Calu3 (cell line): ENCODE measurements around the gene MRPL41. TPM values are rescaled to one million over a fixed set of nuclear protein-coding genes. Genes with fewer than 3 reads are reported as not detected.
A peak's percentile ranks its signal among the peaks of the same experiment; 100 is the strongest.

Experiments used
- BruUV-seq: library from RNA; stranded (reverse); fragments of 400-500 nt; replicated peaks from 2 replicates; lab custom pipeline; 2021; lab: Mats Ljungman, UMichigan
- CTCF ChIA-PET: fragments of 300-600 bp; sonication (Branson Sonifier 250); formaldehyde crosslinking; loops from one replicate; lab custom pipeline; 2022; ENCODE audit warnings: antibody characterized with exemption; lab: Charles Lee
- DNase-seq: peaks from one replicate; pipeline ENCODE4 v3.0.0; 2022
- H3K27ac Mint-ChIP-seq: one replicate; pipeline ENCODE4 v1.8.0; 2022; ENCODE audit warnings: mixed read lengths; ENCODE audit not compliant: unreplicated experiment
- H3K27me3 Mint-ChIP-seq: one replicate; pipeline ENCODE4 v1.8.0; 2022; ENCODE audit warnings: mixed read lengths; ENCODE audit not compliant: unreplicated experiment
- H3K36me3 Mint-ChIP-seq: one replicate; pipeline ENCODE4 v1.8.0; 2022; ENCODE audit warnings: mild to moderate bottlenecking, moderate library complexity, mixed read lengths; ENCODE audit not compliant: insufficient read depth, unreplicated experiment
- H3K4me1 Mint-ChIP-seq: one replicate; pipeline ENCODE4 v1.8.0; 2022; ENCODE audit warnings: mild to moderate bottlenecking, low read depth, mixed read lengths; ENCODE audit not compliant: unreplicated experiment
- H3K4me3 Mint-ChIP-seq: one replicate; pipeline ENCODE4 v1.8.0; 2022; ENCODE audit warnings: mild to moderate bottlenecking, low read depth, moderate library complexity, mixed read lengths; ENCODE audit not compliant: unreplicated experiment
- H3K9me3 Mint-ChIP-seq: one replicate; pipeline ENCODE4 v1.8.0; 2022; ENCODE audit warnings: low read depth, mixed read lengths; ENCODE audit not compliant: unreplicated experiment
- intact Hi-C: fragments of 100-400 bp; cut with micrococcal nuclease; formaldehyde crosslinking; loops from one replicate; pipeline ENCODE4 v1.10.0; 2022; ENCODE audit not compliant: unreplicated experiment
- total RNA-seq: library from RNA; stranded (reverse); gene quantifications from 2 replicates; pipeline ENCODE4 v1.2.3, GENCODE V29; 2022
- TF ChIP-seq, protein P1 (sequence below): fragments of 200-600 bp; IDR thresholded peaks from one replicate; pipeline ENCODE4 v1.8.0; 2022; ENCODE audit warnings: antibody characterized with exemption; ENCODE audit not compliant: unreplicated experiment

Gene MRPL41
- total RNA-seq, 1 experiment from 2014 or later, result 27.6 TPM

GRCh38 chr9:137583957-137584356, 32.3 kb downstream of the MRPL41 start:
- Mint-ChIP-seq H3K4me1 (peaks cover 7% of the 10 kb centered on the region), H3K9me3 (no peaks in the 10 kb centered on the region), H3K27me3 (no peaks in the 10 kb centered on the region), H3K4me3 (no peak overlapping the region), H3K36me3 (peaks cover 33% of the 10 kb centered on the region), H3K27ac (no peak overlapping the region)
- CTCF ChIA-PET, result no interaction called here
- BruUV-seq, result no TSS peak
- DNase-seq, result no peak
- TF ChIP-seq, protein P1, sequence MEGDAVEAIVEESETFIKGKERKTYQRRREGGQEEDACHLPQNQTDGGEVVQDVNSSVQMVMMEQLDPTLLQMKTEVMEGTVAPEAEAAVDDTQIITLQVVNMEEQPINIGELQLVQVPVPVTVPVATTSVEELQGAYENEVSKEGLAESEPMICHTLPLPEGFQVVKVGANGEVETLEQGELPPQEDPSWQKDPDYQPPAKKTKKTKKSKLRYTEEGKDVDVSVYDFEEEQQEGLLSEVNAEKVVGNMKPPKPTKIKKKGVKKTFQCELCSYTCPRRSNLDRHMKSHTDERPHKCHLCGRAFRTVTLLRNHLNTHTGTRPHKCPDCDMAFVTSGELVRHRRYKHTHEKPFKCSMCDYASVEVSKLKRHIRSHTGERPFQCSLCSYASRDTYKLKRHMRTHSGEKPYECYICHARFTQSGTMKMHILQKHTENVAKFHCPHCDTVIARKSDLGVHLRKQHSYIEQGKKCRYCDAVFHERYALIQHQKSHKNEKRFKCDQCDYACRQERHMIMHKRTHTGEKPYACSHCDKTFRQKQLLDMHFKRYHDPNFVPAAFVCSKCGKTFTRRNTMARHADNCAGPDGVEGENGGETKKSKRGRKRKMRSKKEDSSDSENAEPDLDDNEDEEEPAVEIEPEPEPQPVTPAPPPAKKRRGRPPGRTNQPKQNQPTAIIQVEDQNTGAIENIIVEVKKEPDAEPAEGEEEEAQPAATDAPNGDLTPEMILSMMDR, result no peak
- intact Hi-C loops, result no loop called here

DNA sequence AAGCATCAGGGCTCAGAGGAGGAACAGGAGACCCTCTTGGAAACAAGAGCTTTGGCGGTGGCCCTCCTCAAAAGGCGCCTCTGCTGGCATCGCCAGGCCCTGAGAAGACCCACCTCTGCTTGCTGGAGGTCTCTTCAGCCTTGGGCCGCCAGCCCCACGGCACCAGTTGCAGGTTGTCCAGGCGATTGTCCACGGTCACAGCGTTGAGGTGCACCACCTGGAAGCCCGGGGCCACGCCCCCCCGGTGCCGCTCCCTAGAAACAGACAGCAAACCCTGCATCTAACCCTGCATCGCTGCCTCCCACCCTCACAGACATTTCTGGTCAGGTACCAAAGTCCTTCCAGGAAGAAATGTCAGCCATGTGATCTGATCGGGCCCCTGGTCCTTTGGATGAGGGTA, 35.2 kb downstream of the MRPL41 start:
- intact Hi-C loops, result no loop called here

GRCh38 chr9:137588311-137588710, 36.6 kb downstream of the MRPL41 start:
- CTCF ChIA-PET, result interaction anchor here (0.9 to 1.1 kb wide), 2 partner anchors 10 to 53 kb away, joined by 3 read pairs; no protein-coding TSS in a partner anchor
- intact Hi-C loops, result no loop called here
- peaks cover 7% of the 10 kb centered on the region for H3K4me1 Mint-ChIP-seq
- BruUV-seq, result no TSS peak
- TF ChIP-seq, protein P1, result no peak
- no peak for DNase-seq
- no peaks in the 10 kb centered on the region for H3K9me3 Mint-ChIP-seq
- no peaks in the 10 kb centered on the region for H3K27me3 Mint-ChIP-seq
- peak overlapping the region; percentile 10 for H3K4me3 Mint-ChIP-seq
- H3K36me3 Mint-ChIP-seq, result peaks cover 40% of the 10 kb centered on the region
- no peak overlapping the region for H3K27ac Mint-ChIP-seq

More for the DNA sequence above, 35.2 kb downstream of the MRPL41 start:
- Mint-ChIP-seq H3K4me3 (no peak overlapping the region), H3K27ac (no peak overlapping the region), H3K9me3 (no peaks in the 10 kb centered on the region), H3K27me3 (no peaks in the 10 kb centered on the region), H3K36me3 (peaks cover 42% of the 10 kb centered on the region), H3K4me1 (peaks cover 7% of the 10 kb centered on the region)
- DNase-seq, result no peak
- TF ChIP-seq, protein P1, result no peak
- BruUV-seq, result no TSS peak
- CTCF ChIA-PET, result no interaction called here

DNA sequence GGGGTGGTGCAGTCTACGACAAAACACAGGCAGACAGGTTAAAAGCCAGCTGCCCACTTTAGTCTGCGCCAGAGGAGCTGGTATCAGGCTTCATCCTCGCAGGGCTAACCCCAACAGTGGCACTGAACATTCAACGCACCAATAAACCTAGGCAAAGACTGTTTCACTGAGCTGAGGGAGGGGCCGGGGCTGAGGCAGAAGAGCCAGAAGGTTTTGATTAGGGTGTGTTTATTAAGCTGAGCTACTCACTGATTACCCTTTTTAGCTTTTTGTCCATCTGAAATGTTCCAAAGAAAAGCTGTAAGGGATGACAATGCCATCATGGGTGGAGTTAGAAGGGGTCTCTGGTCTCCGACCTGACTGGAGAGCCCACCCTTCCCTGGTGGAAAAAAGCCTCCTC, 37.2 kb downstream of the MRPL41 start:
- Mint-ChIP-seq H3K4me3 (peak overlapping the region; percentile 70), H3K27ac (no peak overlapping the region), H3K9me3 (no peaks in the 10 kb centered on the region), H3K36me3 (peaks cover 38% of the 10 kb centered on the region), H3K27me3 (no peaks in the 10 kb centered on the region), H3K4me1 (peaks cover 7% of the 10 kb centered on the region)
- CTCF ChIA-PET, result interaction anchor here (0.9 to 1.1 kb wide), 2 partner anchors 11 to 54 kb away, joined by 3 read pairs; no protein-coding TSS in a partner anchor
- TSS peak; percentile 52 for BruUV-seq
- TF ChIP-seq, protein P1, result no peak
- DNase-seq, result no peak
- intact Hi-C loops, result no loop called here
